ENCODE results near the gene TTBK2. TPM values are rescaled to one million over a fixed set of nuclear protein-coding genes. Genes with fewer than 3 reads are reported as not detected.

TTBK2 gene
- total RNA-seq, 2 experiments from 2014 or later: 14.2 to 20.8 TPM

DNA sequence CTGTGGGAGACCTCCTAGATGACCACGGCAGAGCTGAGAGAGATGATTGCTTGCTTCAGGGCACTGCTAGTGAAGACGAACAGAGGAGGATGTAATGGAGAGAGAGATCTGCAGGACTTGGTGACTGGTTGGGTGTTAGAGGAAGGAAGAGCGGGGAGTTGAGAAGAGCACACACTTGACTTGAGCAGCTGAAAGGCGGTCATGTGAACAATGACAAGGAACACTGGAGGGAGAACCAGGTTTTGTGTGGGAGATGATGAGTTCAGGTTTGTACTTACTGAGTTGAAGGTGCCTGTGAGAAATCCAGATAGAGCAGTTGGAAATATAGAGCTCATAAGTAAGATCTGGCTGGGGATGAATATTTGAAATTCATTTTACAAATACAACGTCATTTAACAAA is 224.0 kb downstream of the TTBK2 start:
- Histone ChIP-seq H3K79me2 (ENCODE audit: insufficient read depth, low read depth, low read length) (no peaks in the 10 kb centered on the region), H3K9me2 (ENCODE audit: insufficient read depth, low read length) (no peaks in the 10 kb centered on the region), H3K4me3 (ENCODE audit: low read depth, low read length, poor library complexity, severe bottlenecking) (no peak overlapping the region), H4K20me1 (ENCODE audit: insufficient read depth, low read length) (no peaks in the 10 kb centered on the region), H2AFZ (ENCODE audit: low read length) (no peak overlapping the region), H3K4me1 (ENCODE audit: insufficient read depth, low read length, poor library complexity, severe bottlenecking) (no peaks in the 10 kb centered on the region), H3K4me2 (ENCODE audit: low read length) (no peak overlapping the region), H3K9me3 (ENCODE audit: low read length) (peaks cover 8% of the 10 kb centered on the region; the same call in 1 of the 2 replicates), H3K36me3 (ENCODE audit: insufficient read depth, low read length) (peaks cover 24% of the 10 kb centered on the region), H3K27ac (ENCODE audit: low read depth, low read length, poor library complexity, severe bottlenecking) (no peak overlapping the region)
- TF ChIP-seq, protein P1, sequence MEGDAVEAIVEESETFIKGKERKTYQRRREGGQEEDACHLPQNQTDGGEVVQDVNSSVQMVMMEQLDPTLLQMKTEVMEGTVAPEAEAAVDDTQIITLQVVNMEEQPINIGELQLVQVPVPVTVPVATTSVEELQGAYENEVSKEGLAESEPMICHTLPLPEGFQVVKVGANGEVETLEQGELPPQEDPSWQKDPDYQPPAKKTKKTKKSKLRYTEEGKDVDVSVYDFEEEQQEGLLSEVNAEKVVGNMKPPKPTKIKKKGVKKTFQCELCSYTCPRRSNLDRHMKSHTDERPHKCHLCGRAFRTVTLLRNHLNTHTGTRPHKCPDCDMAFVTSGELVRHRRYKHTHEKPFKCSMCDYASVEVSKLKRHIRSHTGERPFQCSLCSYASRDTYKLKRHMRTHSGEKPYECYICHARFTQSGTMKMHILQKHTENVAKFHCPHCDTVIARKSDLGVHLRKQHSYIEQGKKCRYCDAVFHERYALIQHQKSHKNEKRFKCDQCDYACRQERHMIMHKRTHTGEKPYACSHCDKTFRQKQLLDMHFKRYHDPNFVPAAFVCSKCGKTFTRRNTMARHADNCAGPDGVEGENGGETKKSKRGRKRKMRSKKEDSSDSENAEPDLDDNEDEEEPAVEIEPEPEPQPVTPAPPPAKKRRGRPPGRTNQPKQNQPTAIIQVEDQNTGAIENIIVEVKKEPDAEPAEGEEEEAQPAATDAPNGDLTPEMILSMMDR (conservative IDR thresholded peaks at IDR 0.05; ENCODE audit: low read length): no peak
- TF ChIP-seq EZH2phosphoT487 (IDR thresholded peaks at IDR 0.05; ENCODE audit: borderline replicate concordance, low read depth, low read length): no peak
- CTCF ChIA-PET (ENCODE audit: unreplicated experiment): no interaction called here
- DNase-seq (ENCODE audit: low spot score): no peak
- POLR2A ChIA-PET: interaction anchor here (0.6 to 0.7 kb wide), 2 partner anchors 57 to 551 kb away, joined by 3 read pairs; no protein-coding TSS in a partner anchor
- intact Hi-C loops (cut with micrococcal nuclease; ENCODE audit: unreplicated experiment): no loop called here
- BruUV-seq (replicated peaks): no TSS peak

DNA sequence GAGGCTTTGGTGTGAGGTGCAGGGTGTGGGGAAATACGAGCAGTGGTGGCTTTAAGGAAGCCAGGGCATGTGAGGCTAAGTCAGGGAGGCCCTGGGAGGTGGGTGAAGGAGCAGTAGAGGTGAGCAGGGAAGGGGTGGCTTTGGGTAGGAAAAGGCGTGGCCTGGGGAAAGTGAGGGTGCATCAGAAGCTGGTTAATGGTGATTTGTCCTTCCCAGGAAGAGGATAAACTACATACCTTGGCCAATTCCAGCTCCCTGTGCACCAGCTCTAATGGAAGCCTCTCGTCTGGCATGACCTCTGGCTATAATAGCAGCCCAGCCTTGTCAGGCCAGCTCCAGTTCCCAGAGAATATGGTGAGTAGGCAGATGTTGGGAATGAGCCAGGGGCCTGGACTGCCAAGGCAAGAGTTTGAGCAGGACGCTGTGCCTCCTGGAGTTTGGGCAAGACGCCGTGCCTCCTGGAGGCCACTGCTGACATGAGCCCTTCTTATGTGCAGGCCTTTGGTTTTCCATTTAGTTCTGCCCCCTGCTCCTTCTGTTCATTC is 225.0 kb downstream of the TTBK2 start:
- Histone ChIP-seq H3K4me2 (ENCODE audit: low read length) (no peak overlapping the region), H3K4me3 (ENCODE audit: low read depth, low read length, poor library complexity, severe bottlenecking) (no peak overlapping the region), H3K36me3 (ENCODE audit: insufficient read depth, low read length) (peaks cover 15% of the 10 kb centered on the region), H3K9me2 (ENCODE audit: insufficient read depth, low read length) (no peaks in the 10 kb centered on the region), H4K20me1 (ENCODE audit: insufficient read depth, low read length) (no peaks in the 10 kb centered on the region), H3K27ac (ENCODE audit: low read depth, low read length, poor library complexity, severe bottlenecking) (no peak overlapping the region), H3K9me3 (ENCODE audit: low read length) (peaks cover under 1% of the 10 kb centered on the region; the same call in 1 of the 2 replicates), H3K79me2 (ENCODE audit: insufficient read depth, low read depth, low read length) (no peaks in the 10 kb centered on the region), H2AFZ (ENCODE audit: low read length) (no peak overlapping the region), H3K4me1 (ENCODE audit: insufficient read depth, low read length, poor library complexity, severe bottlenecking) (no peaks in the 10 kb centered on the region)
- BruUV-seq (replicated peaks): no TSS peak
- TF ChIP-seq, protein P1 (conservative IDR thresholded peaks at IDR 0.05; ENCODE audit: low read length): no peak
- no peak for TF ChIP-seq EZH2phosphoT487 (IDR thresholded peaks at IDR 0.05; ENCODE audit: borderline replicate concordance, low read depth, low read length)
- intact Hi-C loops (cut with micrococcal nuclease; ENCODE audit: unreplicated experiment): no loop called here
- CTCF ChIA-PET (ENCODE audit: unreplicated experiment): no interaction called here
- no peak for DNase-seq (ENCODE audit: low spot score)
- POLR2A ChIA-PET: interaction anchor here (0.6 kb wide), 1 partner anchor 252 kb away, joined by 5 read pairs; no protein-coding TSS in a partner anchor

GRCh38 chr15:42694398-42694797 is 226.2 kb downstream of the TTBK2 start:
- H3K79me2 ChIP-seq (ENCODE audit: insufficient read depth, low read depth, low read length): no peaks in the 10 kb centered on the region
- no peak overlapping the region for H3K27ac ChIP-seq (ENCODE audit: low read depth, low read length, poor library complexity, severe bottlenecking)
- TF ChIP-seq EZH2phosphoT487 (IDR thresholded peaks at IDR 0.05; ENCODE audit: borderline replicate concordance, low read depth, low read length): no peak
- TF ChIP-seq, protein P1 (conservative IDR thresholded peaks at IDR 0.05; ENCODE audit: low read length): no peak
- H4K20me1 ChIP-seq (ENCODE audit: insufficient read depth, low read length): no peaks in the 10 kb centered on the region
- no peak for DNase-seq (ENCODE audit: low spot score)
- H3K4me1 ChIP-seq (ENCODE audit: insufficient read depth, low read length, poor library complexity, severe bottlenecking): no peaks in the 10 kb centered on the region
- H3K9me3 ChIP-seq (ENCODE audit: low read length): no peaks in the 10 kb centered on the region
- no peak overlapping the region for H2AFZ ChIP-seq (ENCODE audit: low read length)
- intact Hi-C loops (cut with micrococcal nuclease; ENCODE audit: unreplicated experiment): no loop called here
- no peak overlapping the region for H3K4me2 ChIP-seq (ENCODE audit: low read length)
- no peaks in the 10 kb centered on the region for H3K9me2 ChIP-seq (ENCODE audit: insufficient read depth, low read length)
- CTCF ChIA-PET (ENCODE audit: unreplicated experiment): no interaction called here
- BruUV-seq (replicated peaks): no TSS peak
- POLR2A ChIA-PET: no interaction called here
- H3K4me3 ChIP-seq (ENCODE audit: low read depth, low read length, poor library complexity, severe bottlenecking): no peak overlapping the region
- peaks cover 7% of the 10 kb centered on the region for H3K36me3 ChIP-seq (ENCODE audit: insufficient read depth, low read length)

Measured in OCI-LY7 (cell line).